ENCODE measurements around the gene NFATC3.

DNA sequence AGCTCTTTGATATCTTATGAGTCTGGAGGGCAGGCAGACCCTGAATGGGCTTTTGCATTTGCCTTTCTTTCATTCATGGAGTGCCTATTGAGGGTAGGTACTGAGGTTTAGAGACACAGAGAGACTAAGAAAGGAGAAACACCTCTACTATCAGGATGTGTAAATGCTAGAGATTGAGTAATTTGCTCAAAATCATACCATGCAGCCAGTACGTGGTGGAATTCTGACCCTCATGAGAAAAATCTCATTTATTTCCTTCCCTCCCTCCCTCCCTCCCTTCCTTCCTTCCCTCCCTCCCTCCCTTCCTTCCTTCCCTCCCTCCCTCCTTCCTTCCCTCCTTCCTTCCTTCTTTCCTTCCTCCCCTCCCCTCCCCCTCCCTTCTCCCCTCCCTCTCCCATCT, 18.4 kb upstream of the NFATC3 start:
- TF ChIP-seq POLR2A (IDR thresholded peaks at IDR 0.05) (no peak), EP300 (IDR thresholded peaks at IDR 0.05) (no peak)
- TF ChIP-seq, protein P1, sequence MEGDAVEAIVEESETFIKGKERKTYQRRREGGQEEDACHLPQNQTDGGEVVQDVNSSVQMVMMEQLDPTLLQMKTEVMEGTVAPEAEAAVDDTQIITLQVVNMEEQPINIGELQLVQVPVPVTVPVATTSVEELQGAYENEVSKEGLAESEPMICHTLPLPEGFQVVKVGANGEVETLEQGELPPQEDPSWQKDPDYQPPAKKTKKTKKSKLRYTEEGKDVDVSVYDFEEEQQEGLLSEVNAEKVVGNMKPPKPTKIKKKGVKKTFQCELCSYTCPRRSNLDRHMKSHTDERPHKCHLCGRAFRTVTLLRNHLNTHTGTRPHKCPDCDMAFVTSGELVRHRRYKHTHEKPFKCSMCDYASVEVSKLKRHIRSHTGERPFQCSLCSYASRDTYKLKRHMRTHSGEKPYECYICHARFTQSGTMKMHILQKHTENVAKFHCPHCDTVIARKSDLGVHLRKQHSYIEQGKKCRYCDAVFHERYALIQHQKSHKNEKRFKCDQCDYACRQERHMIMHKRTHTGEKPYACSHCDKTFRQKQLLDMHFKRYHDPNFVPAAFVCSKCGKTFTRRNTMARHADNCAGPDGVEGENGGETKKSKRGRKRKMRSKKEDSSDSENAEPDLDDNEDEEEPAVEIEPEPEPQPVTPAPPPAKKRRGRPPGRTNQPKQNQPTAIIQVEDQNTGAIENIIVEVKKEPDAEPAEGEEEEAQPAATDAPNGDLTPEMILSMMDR (IDR thresholded peaks at IDR 0.05) = no peak

Data from sigmoid colon (tissue), 4 donors.